BLaER1 treated with 17β-estradiol and CSF1 and Interleukin-3, amounts not matched to agents 10 nM and 100 nM (cell line): Measurements from ENCODE around the gene ZBTB46.

Experiments used
- H3K27ac ChIP-seq, 11 experiments: shearing (Covaris generic); formaldehyde crosslinking; 2 replicates each; pipeline ENCODE4 v1.8.1; 2022
- H3K27me3 ChIP-seq, 11 experiments: shearing (Covaris generic); formaldehyde crosslinking; 2 replicates each; pipeline ENCODE4 v1.8.1; 2022
- H3K36me3 ChIP-seq, 11 experiments: shearing (Covaris generic); formaldehyde crosslinking; 2 replicates each; pipeline ENCODE4 v1.8.1; 2022
- H3K4me1 ChIP-seq, 10 experiments: shearing (Covaris generic); formaldehyde crosslinking; 2 replicates each; pipeline ENCODE4 v1.8.1; 2022
- H3K4me2 ChIP-seq, 11 experiments: shearing (Covaris generic); formaldehyde crosslinking; 2 replicates each; pipeline ENCODE4 v1.8.1; 2022
- H3K4me3 ChIP-seq, 10 experiments: shearing (Covaris generic); formaldehyde crosslinking; 2 replicates each; pipeline ENCODE4 v1.8.1; 2022
- H3K9ac ChIP-seq, 11 experiments: shearing (Covaris generic); formaldehyde crosslinking; 2 replicates each; pipeline ENCODE4 v1.8.1; 2022
- H3K9me3 ChIP-seq, 11 experiments: shearing (Covaris generic); formaldehyde crosslinking; replicated peaks in 1 of 11; 2 replicates each; pipeline ENCODE4 v1.8.1; 2022
- H4K20me1 ChIP-seq, 11 experiments: shearing (Covaris generic); formaldehyde crosslinking; 2 replicates each; pipeline ENCODE4 v1.8.1; 2022
- Cebpa-rat ChIP-seq, 11 experiments: shearing (Covaris generic); IDR thresholded peaks; 2 replicates each; pipeline ENCODE4 v1.8.1; 2022

Gene ZBTB46

GRCh38 chr20:63846888-63847236, 15.8 kb upstream of the ZBTB46 start:
- peak overlapping the region; percentile 81 to 100 (median 98) for H3K4me2 ChIP-seq
- H3K36me3 ChIP-seq: no peaks in the 10 kb centered on the region
- no peak for TF ChIP-seq Cebpa-rat (IDR thresholded peaks at IDR 0.05)
- H3K9me3 ChIP-seq: peaks cover 0 to 6% (median 0%) of the 10 kb centered on the region in 11 experiments; a peak in 2 of 22 replicates
- H3K9ac ChIP-seq: peak overlapping the region in 10 of 11 experiments; percentile 2 to 71 (median 62); a peak in 18 of 22 replicates
- H4K20me1 ChIP-seq: peaks cover 0 to 16% (median 0%) of the 10 kb centered on the region in 11 experiments; a peak in 4 of 22 replicates
- peaks cover 78 to 92% (median 84%) of the 10 kb centered on the region in 10 experiments for H3K4me1 ChIP-seq
- peak overlapping the region in 3 of 10 experiments; percentile 44 to 61 (median 47); a peak in 5 of 20 replicates for H3K4me3 ChIP-seq
- H3K27ac ChIP-seq: peak overlapping the region in 10 of 11 experiments; percentile 50 to 75 (median 68); a peak in 13 of 22 replicates
- peaks cover 0 to 31% (median 0%) of the 10 kb centered on the region in 11 experiments; a peak in 5 of 22 replicates for H3K27me3 ChIP-seq

DNA sequence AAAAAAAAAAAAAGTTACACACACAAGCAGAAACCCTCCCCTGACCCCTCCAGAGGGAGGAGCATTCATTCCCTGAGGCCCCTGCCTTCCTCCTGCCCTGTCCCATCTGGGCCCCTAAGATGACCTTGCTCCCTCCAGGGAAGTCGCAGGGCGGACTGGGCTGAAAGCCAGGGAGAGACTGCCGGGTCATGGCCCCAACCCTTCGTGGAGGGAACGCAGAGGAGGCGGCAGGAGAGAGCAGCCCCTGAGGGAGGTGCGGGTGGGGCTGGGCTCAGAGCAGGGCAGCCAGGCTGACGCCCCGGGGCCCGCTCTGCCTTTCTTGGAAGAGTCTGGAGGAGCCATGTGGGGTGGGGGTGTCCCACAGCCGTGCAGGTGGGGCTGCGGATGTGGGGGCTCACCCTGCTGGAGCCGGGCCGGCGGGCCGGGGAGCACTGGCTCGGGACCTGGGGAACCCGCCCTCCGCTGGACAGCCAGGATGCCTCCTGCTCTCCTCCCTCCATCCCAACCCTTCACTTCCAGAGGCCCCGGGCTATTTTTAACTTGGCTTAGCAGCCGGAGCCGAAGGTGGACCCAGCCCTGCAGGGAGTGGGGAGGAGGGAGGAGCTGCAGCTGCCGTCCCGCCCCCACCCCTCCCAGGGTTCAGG, 15.2 kb upstream of the ZBTB46 start:
- Histone ChIP-seq H3K4me2 (peak overlapping the region; percentile 81 to 100 (median 98)), H3K36me3 (no peaks in the 10 kb centered on the region), H3K4me3 (peak overlapping the region in 7 of 10 experiments; percentile 10 to 61 (median 40); a peak in 8 of 20 replicates), H3K4me1 (peaks cover 79 to 90% (median 84%) of the 10 kb centered on the region in 10 experiments), H4K20me1 (peaks cover 0 to 16% (median 0%) of the 10 kb centered on the region in 11 experiments; a peak in 4 of 22 replicates), H3K27ac (peak overlapping the region in 9 of 11 experiments; percentile 4 to 75 (median 59); a peak in 14 of 22 replicates), H3K27me3 (peaks cover 0 to 31% (median 0%) of the 10 kb centered on the region in 11 experiments; a peak in 5 of 22 replicates), H3K9me3 (peaks cover 0 to 6% (median 0%) of the 10 kb centered on the region in 11 experiments; a peak in 2 of 22 replicates), H3K9ac (peak overlapping the region; percentile 3 to 71 (median 57); a peak in 17 of 22 replicates)
- no peak for TF ChIP-seq Cebpa-rat (IDR thresholded peaks at IDR 0.05)

GRCh38 chr20:63844511-63844991, 13.5 kb upstream of the ZBTB46 start:
- Histone ChIP-seq H3K36me3 (no peaks in the 10 kb centered on the region), H3K9ac (peak overlapping the region in 8 of 11 experiments; percentile 19 to 60 (median 38); a peak in 13 of 22 replicates), H3K9me3 (no peaks in the 10 kb centered on the region), H3K4me1 (peaks cover 80 to 92% (median 91%) of the 10 kb centered on the region in 10 experiments), H3K27ac (peak overlapping the region in 6 of 11 experiments; percentile 17 to 61 (median 38); a peak in 7 of 22 replicates), H3K4me2 (peak overlapping the region; percentile 81 to 100 (median 98)), H4K20me1 (peaks cover 0 to 16% (median 0%) of the 10 kb centered on the region in 11 experiments; a peak in 4 of 22 replicates), H3K27me3 (peaks cover 0 to 33% (median 0%) of the 10 kb centered on the region in 11 experiments; a peak in 6 of 22 replicates), H3K4me3 (peak overlapping the region in 7 of 10 experiments; percentile 15 to 60 (median 43); a peak in 11 of 20 replicates)
- TF ChIP-seq Cebpa-rat (IDR thresholded peaks at IDR 0.05): no peak

DNA sequence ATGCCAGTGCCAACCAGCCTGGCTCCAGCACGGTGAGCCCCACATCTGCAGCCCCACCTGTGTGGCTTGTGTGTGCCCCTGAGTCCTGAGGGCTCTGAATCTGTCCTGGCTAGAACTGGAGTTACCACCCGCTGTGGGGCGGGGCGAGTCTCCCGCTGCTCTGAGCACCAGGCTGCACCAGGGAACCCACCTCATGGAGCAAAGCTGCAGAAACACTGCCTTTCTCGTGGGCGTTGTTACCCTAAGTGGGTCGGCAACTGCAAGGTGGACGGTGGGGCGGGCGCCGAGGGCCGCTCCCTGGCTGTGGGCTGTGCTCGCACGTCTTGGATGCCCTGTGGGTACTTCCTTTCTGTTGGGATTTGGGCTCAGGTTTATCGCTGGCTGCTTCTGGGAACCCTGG, 12.7 kb upstream of the ZBTB46 start:
- H3K27ac ChIP-seq: peak overlapping the region in 6 of 11 experiments; percentile 17 to 61 (median 38); a peak in 7 of 22 replicates
- peaks cover 83 to 100% (median 98%) of the 10 kb centered on the region in 10 experiments for H3K4me1 ChIP-seq
- peaks cover 0 to 16% (median 0%) of the 10 kb centered on the region in 11 experiments; a peak in 4 of 22 replicates for H4K20me1 ChIP-seq
- no peaks in the 10 kb centered on the region for H3K9me3 ChIP-seq
- H3K9ac ChIP-seq: peak overlapping the region in 7 of 11 experiments; percentile 24 to 60 (median 39); a peak in 8 of 22 replicates
- no peaks in the 10 kb centered on the region for H3K36me3 ChIP-seq
- H3K4me3 ChIP-seq: peak overlapping the region in 7 of 10 experiments; percentile 5 to 60 (median 43); a peak in 9 of 20 replicates
- peaks cover 0 to 35% (median 0%) of the 10 kb centered on the region in 11 experiments; a peak in 6 of 22 replicates for H3K27me3 ChIP-seq
- peak overlapping the region; percentile 81 to 100 (median 98) for H3K4me2 ChIP-seq
- TF ChIP-seq Cebpa-rat (IDR thresholded peaks at IDR 0.05): no peak

DNA sequence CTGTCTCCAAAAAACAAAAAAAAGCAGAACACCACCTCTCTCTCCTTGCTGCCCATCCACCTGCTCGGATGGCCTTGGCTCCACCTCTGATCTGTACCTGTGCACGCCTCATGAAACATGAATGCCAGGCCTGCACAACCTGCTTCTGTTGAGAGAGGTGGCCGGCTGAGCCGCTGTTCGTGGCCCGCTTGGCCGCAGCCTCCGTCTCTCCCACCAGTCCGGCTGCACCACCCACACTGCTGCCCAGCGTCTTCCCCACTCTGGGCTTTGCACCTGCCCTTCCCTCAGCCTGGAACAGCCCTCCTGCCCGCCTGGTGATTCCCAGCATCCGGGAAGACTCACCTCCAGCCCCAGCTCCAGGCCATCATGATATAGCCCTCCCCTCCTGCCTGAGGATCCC, 12.2 kb upstream of the ZBTB46 start:
- Histone ChIP-seq H3K27me3 (peaks cover 0 to 35% (median 0%) of the 10 kb centered on the region in 11 experiments; a peak in 6 of 22 replicates), H4K20me1 (peaks cover 0 to 16% (median 0%) of the 10 kb centered on the region in 11 experiments; a peak in 4 of 22 replicates), H3K9me3 (no peaks in the 10 kb centered on the region), H3K36me3 (no peaks in the 10 kb centered on the region), H3K4me3 (peak overlapping the region in 2 of 10 experiments; percentile 55 to 60; a peak in 3 of 20 replicates), H3K4me1 (peaks cover 83 to 100% (median 99%) of the 10 kb centered on the region in 10 experiments), H3K9ac (peak overlapping the region in 3 of 11 experiments; percentile 45 to 60 (median 59); a peak in 3 of 22 replicates), H3K4me2 (peak overlapping the region; percentile 81 to 100 (median 98)), H3K27ac (peak overlapping the region in 4 of 11 experiments; percentile 38 to 61 (median 54); a peak in 6 of 22 replicates)
- no peak for TF ChIP-seq Cebpa-rat (IDR thresholded peaks at IDR 0.05)

GRCh38 chr20:63842258-63842657, 11.2 kb upstream of the ZBTB46 start:
- Histone ChIP-seq H3K36me3 (no peaks in the 10 kb centered on the region), H3K27ac (peak overlapping the region in 6 of 11 experiments; percentile 34 to 71 (median 54); a peak in 11 of 22 replicates), H3K4me1 (peaks cover 83 to 100% (median 99%) of the 10 kb centered on the region in 10 experiments), H3K27me3 (peaks cover 2 to 35% (median 4%) of the 10 kb centered on the region in 11 experiments; a peak in 14 of 22 replicates), H3K9ac (peak overlapping the region in 4 of 11 experiments; percentile 12 to 33 (median 32); a peak in 4 of 22 replicates), H4K20me1 (peaks cover 0 to 20% (median 0%) of the 10 kb centered on the region in 11 experiments; a peak in 8 of 22 replicates), H3K4me2 (peak overlapping the region; percentile 54 to 100 (median 98)), H3K4me3 (peak overlapping the region in 2 of 10 experiments; percentile 24; a peak in 1 of 20 replicates), H3K9me3 (no peaks in the 10 kb centered on the region)
- TF ChIP-seq Cebpa-rat (IDR thresholded peaks at IDR 0.05): no peak

DNA sequence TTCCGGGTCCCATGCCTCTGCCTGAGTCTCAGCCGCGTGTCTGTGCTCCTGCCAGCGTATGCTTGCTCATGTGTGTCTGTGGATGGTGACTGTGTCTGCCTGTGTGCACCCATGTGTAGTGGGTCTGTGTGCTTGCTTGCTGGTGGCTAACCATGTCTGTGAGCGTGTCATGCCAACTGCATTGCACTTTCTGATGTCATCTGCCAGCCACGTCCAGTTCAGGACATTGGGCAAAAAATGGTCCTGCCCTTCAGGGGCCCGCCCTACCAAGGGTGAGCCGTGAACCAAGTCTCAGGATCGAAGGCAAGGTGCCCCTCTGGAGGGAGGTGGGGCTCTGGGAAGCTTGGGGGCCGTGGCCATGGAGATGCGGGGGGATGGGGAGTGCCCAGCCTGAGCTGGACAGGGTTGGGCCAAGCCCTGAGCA, 9.4 kb upstream of the ZBTB46 start:
- peaks cover 8 to 39% (median 11%) of the 10 kb centered on the region in 11 experiments; a peak in 16 of 22 replicates for H3K27me3 ChIP-seq
- peaks cover 75 to 93% (median 91%) of the 10 kb centered on the region in 10 experiments for H3K4me1 ChIP-seq
- H3K4me2 ChIP-seq: peak overlapping the region in 10 of 11 experiments; percentile 7 to 100 (median 96); a peak in 19 of 22 replicates
- peaks cover 0 to 28% (median 0%) of the 10 kb centered on the region in 11 experiments; a peak in 8 of 22 replicates for H4K20me1 ChIP-seq
- no peak overlapping the region for H3K4me3 ChIP-seq
- no peak for TF ChIP-seq Cebpa-rat (IDR thresholded peaks at IDR 0.05)
- H3K9ac ChIP-seq: peak overlapping the region in 1 of 11 experiments; percentile 1; a peak in 1 of 22 replicates
- H3K36me3 ChIP-seq: no peaks in the 10 kb centered on the region
- no peaks in the 10 kb centered on the region for H3K9me3 ChIP-seq
- H3K27ac ChIP-seq: peak overlapping the region in 3 of 11 experiments; percentile 35 to 71 (median 40); a peak in 6 of 22 replicates

DNA sequence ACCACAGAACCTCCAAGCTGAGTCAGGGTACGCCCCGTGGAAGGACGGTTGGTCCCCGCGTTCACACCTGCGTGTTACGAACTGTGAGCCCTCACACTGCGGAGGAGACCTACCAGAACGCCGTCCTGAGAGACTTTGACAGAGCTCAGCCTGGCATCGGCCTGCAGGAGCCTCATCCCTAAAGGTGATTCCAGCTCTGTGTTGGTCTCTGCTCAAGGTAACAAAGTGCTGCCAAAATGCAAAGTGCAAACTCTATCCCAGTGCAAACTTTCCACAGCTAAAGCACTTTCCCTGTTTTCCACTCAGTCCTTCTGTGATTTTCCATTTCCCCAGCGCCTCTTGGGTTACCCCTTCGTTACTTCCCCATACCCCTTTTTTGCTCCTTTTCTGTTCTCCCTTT, 8.6 kb upstream of the ZBTB46 start:
- peak overlapping the region; percentile 8 to 100 (median 94); a peak in 19 of 22 replicates for H3K4me2 ChIP-seq
- peaks cover 0 to 28% (median 0%) of the 10 kb centered on the region in 11 experiments; a peak in 8 of 22 replicates for H4K20me1 ChIP-seq
- H3K27ac ChIP-seq: no peak overlapping the region
- peaks cover 75 to 93% (median 91%) of the 10 kb centered on the region in 10 experiments for H3K4me1 ChIP-seq
- no peaks in the 10 kb centered on the region for H3K36me3 ChIP-seq
- no peak overlapping the region; a peak in 1 of 22 replicates for H3K9ac ChIP-seq
- TF ChIP-seq Cebpa-rat (IDR thresholded peaks at IDR 0.05): no peak
- peaks cover 8 to 31% (median 11%) of the 10 kb centered on the region in 11 experiments; a peak in 16 of 22 replicates for H3K27me3 ChIP-seq
- H3K9me3 ChIP-seq: no peaks in the 10 kb centered on the region
- H3K4me3 ChIP-seq: no peak overlapping the region
